H1 (cell line): ENCODE measurements around the gene NOL4L. TPM values are rescaled to one million over a fixed set of nuclear protein-coding genes. Genes with fewer than 3 reads are reported as not detected.

Experiments
- CTCF ChIA-PET: fragments of 300-600 bp; sonication (Branson Sonifier 250); formaldehyde crosslinking; loops from one replicate; lab custom pipeline; 2021; ENCODE audit not compliant: partially characterized antibody; lab: Charles Lee
- POLR2A ChIA-PET: fragments of 300-600 bp; sonication (Branson Sonifier 250); formaldehyde crosslinking; loops from one replicate; lab custom pipeline; 2021; ENCODE audit warnings: inconsistent platforms; ENCODE audit not compliant: partially characterized antibody; lab: Charles Lee
- DNase-seq, 2 experiments: peaks; one replicate each; pipeline versions ENCODE4 v3.0.0 to v3.0.0-alpha.2; 2010 to 2022; ENCODE audit warnings: low spot score in 2 of 2, low read depth in 1 of 2, mixed read lengths in 1 of 2
- FAIRE-seq: peaks from 2 replicates; lab custom pipeline; 2011; peaks lifted over from hg19 to GRCh38; lab: Jason Lieb, UNC
- H2AFZ ChIP-seq: 2 replicates; pipeline ENCODE4 v1.8.1; 2012; ENCODE audit warnings: low read length, inconsistent platforms
- H2AK5ac ChIP-seq: 2 replicates; pipeline ENCODE4 v1.6.1; 2013; ENCODE audit warnings: low read depth, low read length
- H2BK120ac ChIP-seq: replicated peaks from 2 replicates; pipeline ENCODE3; 2013; ENCODE audit warnings: low read depth, low read length, inconsistent platforms
- H2BK12ac ChIP-seq: 2 replicates; pipeline ENCODE4 v1.6.1; 2013; ENCODE audit warnings: low read depth, low read length
- H2BK15ac ChIP-seq: 2 replicates; pipeline ENCODE4 v1.6.1; 2013; ENCODE audit warnings: low read length
- H2BK20ac ChIP-seq: 2 replicates; pipeline ENCODE4 v1.6.1; 2013; ENCODE audit warnings: low read length
- H2BK5ac ChIP-seq: 2 replicates; pipeline ENCODE4 v1.6.1; 2013; ENCODE audit warnings: low read depth, low read length
- H3K14ac ChIP-seq: 2 replicates; pipeline ENCODE4 v1.6.1; 2013; ENCODE audit warnings: inconsistent platforms; ENCODE audit not compliant: insufficient read length
- H3K18ac ChIP-seq: 2 replicates; pipeline ENCODE4 v1.6.1; 2013; ENCODE audit warnings: low read length; ENCODE audit errors: extremely low read depth
- H3K23ac ChIP-seq: 2 replicates; pipeline ENCODE4 v1.6.1; 2013; ENCODE audit warnings: inconsistent platforms; ENCODE audit not compliant: insufficient read length
- H3K23me2 ChIP-seq: 2 replicates; pipeline ENCODE4 v1.6.1; 2013; ENCODE audit warnings: low read depth, low read length
- H3K27ac ChIP-seq: 2 replicates; pipeline ENCODE4 v1.6.1; 2011; ENCODE audit warnings: low read depth, low read length, inconsistent platforms
- H3K27me3 ChIP-seq, 4 experiments: replicated peaks in 1 of 4; 1 replicate in 1 of 4; 2 replicates in 3 of 4; pipeline versions ENCODE4 v1.6.1 to v1.8.1; 2011 to 2013; ENCODE audit warnings: low read length in 3 of 4, mild to moderate bottlenecking in 3 of 4, inconsistent platforms in 2 of 4, mixed read lengths in 2 of 4, moderate library complexity in 1 of 4; ENCODE audit not compliant: control insufficient read depth in 3 of 4, insufficient read depth in 3 of 4; ENCODE audit errors: extremely low read depth in 1 of 4
- H3K36me3 ChIP-seq, 4 experiments: 2 replicates each; pipeline versions ENCODE4 v1.6.1 to v1.8.1; 2011 to 2013; ENCODE audit warnings: mild to moderate bottlenecking in 4 of 4, low read length in 3 of 4, moderate library complexity in 2 of 4, control low read depth in 1 of 4, inconsistent platforms in 1 of 4; ENCODE audit not compliant: insufficient read depth in 4 of 4, control insufficient read depth in 2 of 4
- H3K4ac ChIP-seq: replicated peaks from 2 replicates; pipeline ENCODE3; 2013; ENCODE audit warnings: low read length, low read depth, mixed read lengths, inconsistent platforms; ENCODE audit not compliant: insufficient read length
- H3K4me1 ChIP-seq, 4 experiments: replicated peaks in 1 of 4; 1 replicate in 1 of 4; 2 replicates in 3 of 4; pipeline versions ENCODE4 v1.6.1 to v1.8.1; 2011 to 2013; ENCODE audit warnings: low read length in 3 of 4, inconsistent platforms in 2 of 4, mixed read lengths in 1 of 4; ENCODE audit not compliant: insufficient read depth in 4 of 4, control insufficient read depth in 3 of 4
- H3K4me2 ChIP-seq, 2 experiments: 2 replicates each; pipeline versions ENCODE4 v1.6.1 to v1.8.1; 2011 to 2013; ENCODE audit warnings: low read depth in 2 of 2, low read length in 2 of 2, control low read depth in 1 of 2, inconsistent platforms in 1 of 2, mild to moderate bottlenecking in 1 of 2; ENCODE audit not compliant: insufficient read depth in 1 of 2
- H3K4me3 ChIP-seq, 4 experiments: fragments of 200-600, 300-600 bp in 1 of 4; sonication (generic), shearing (Covaris generic), sonication (Bioruptor Twin) in 1 of 4; 2 replicates each; pipeline versions ENCODE4 v1.5.1 to v1.8.1; 2011 to 2016; ENCODE audit warnings: low read length in 4 of 4, low read depth in 3 of 4, control low read depth in 2 of 4, inconsistent platforms in 2 of 4, mild to moderate bottlenecking in 2 of 4, mixed read lengths in 1 of 4, moderate library complexity in 1 of 4; ENCODE audit not compliant: insufficient read depth in 2 of 4; ENCODE audit errors: extremely low read depth in 1 of 4
- H3K56ac ChIP-seq: replicated peaks from 2 replicates; pipeline ENCODE3; 2013; ENCODE audit warnings: low read depth, mild to moderate bottlenecking, mixed read lengths, low read length, inconsistent platforms; ENCODE audit not compliant: insufficient read length
- H3K79me1 ChIP-seq: 2 replicates; pipeline ENCODE4 v1.6.1; 2013; ENCODE audit warnings: low read depth, low read length, control low read depth
- H3K79me2 ChIP-seq, 2 experiments: 2 replicates each; pipeline versions ENCODE4 v1.6.1 to v1.8.1; 2012 to 2013; ENCODE audit warnings: low read length in 2 of 2, mild to moderate bottlenecking in 2 of 2, inconsistent platforms in 1 of 2; ENCODE audit not compliant: insufficient read depth in 2 of 2, control insufficient read depth in 1 of 2
- H3K9ac ChIP-seq, 4 experiments: replicated peaks in 1 of 4; 1 replicate in 1 of 4; 2 replicates in 3 of 4; pipeline versions ENCODE4 v1.6.1 to v1.8.1; 2011 to 2013; ENCODE audit warnings: low read depth in 3 of 4, low read length in 3 of 4, control low read depth in 2 of 4, mild to moderate bottlenecking in 2 of 4, moderate library complexity in 2 of 4, inconsistent platforms in 1 of 4; ENCODE audit errors: extremely low read depth in 1 of 4
- H3K9me3 ChIP-seq, 2 experiments: 2 replicates each; pipeline versions ENCODE4 v1.6.1 to v1.8.1; 2012 to 2013; ENCODE audit warnings: mild to moderate bottlenecking in 2 of 2, moderate library complexity in 2 of 2, control low read depth in 1 of 2, inconsistent platforms in 1 of 2, low read depth in 1 of 2, low read length in 1 of 2, mixed read lengths in 1 of 2; ENCODE audit not compliant: insufficient read depth in 2 of 2
- H4K20me1 ChIP-seq, 2 experiments: replicated peaks in 1 of 2; 2 replicates each; pipeline versions ENCODE3 to v1.8.1; 2011 to 2013; ENCODE audit warnings: inconsistent platforms in 2 of 2, low read length in 2 of 2, mild to moderate bottlenecking in 1 of 2; ENCODE audit not compliant: insufficient read depth in 2 of 2, control insufficient read depth in 1 of 2
- H4K5ac ChIP-seq: 2 replicates; pipeline ENCODE4 v1.6.1; 2013; ENCODE audit warnings: low read length, low read depth, mixed read lengths, inconsistent platforms; ENCODE audit not compliant: insufficient read length
- H4K8ac ChIP-seq: 2 replicates; pipeline ENCODE4 v1.8.0; 2013; ENCODE audit warnings: mild to moderate bottlenecking, moderate library complexity, low read length, inconsistent platforms; ENCODE audit not compliant: insufficient read depth; ENCODE audit errors: extremely low read depth
- H4K91ac ChIP-seq: replicated peaks from 2 replicates; pipeline ENCODE3; 2013; ENCODE audit warnings: low read length, mixed read lengths, inconsistent platforms; ENCODE audit not compliant: insufficient read length
- NANOG ChIP-seq: IDR thresholded peaks from 2 replicates; pipeline ENCODE4 v1.6.1; 2011; ENCODE audit warnings: low read length, low read depth, mild to moderate bottlenecking, inconsistent platforms; ENCODE audit not compliant: insufficient read depth, poor library complexity, severe bottlenecking
- POLR2A ChIP-seq, 2 experiments: IDR thresholded peaks; 1 replicate in 1 of 2; 2 replicates in 1 of 2; pipeline ENCODE4 v1.6.1; 2011; ENCODE audit warnings: low read depth in 2 of 2, low read length in 2 of 2, mild to moderate bottlenecking in 2 of 2; ENCODE audit errors: control extremely low read depth in 1 of 2
- whole genome bisulfite sequencing, 2 experiments: shearing (Covaris generic) in 1 of 2; methylation state at CpG; one replicate each; pipeline versions ENCODE4 v1.1.6 to v1.1.7; 2013 to 2015; ENCODE audit warnings: low lambda C conversion rate in 2 of 2, mixed read lengths in 2 of 2, inconsistent platforms in 1 of 2, low coverage in 1 of 2, missing lambda C conversion rate in 1 of 2; ENCODE audit not compliant: insufficient replicate concordance in 2 of 2, insufficient coverage in 1 of 2, insufficient read length in 1 of 2; ENCODE audit errors: extremely low coverage in 1 of 2, missing lambda C conversion rate in 1 of 2; 5-methylcytosine and 5-hydroxymethylcytosine counted together
- polyA plus RNA-seq, 7 experiments: library from polyadenylated mRNA; depleted of rRNA in 3 of 7; stranded (reverse) in 5 of 7; unstranded in 2 of 7; fragments of >200 nt in 5 of 7; fragments of 200-250 nt in 2 of 7; gene quantifications; 1 replicate in 5 of 7; 2 replicates in 1 of 7; 4 replicates in 1 of 7; pipeline versions ENCODE4 v1.2.1 to v1.2.3, GENCODE V29; 2011 to 2013; ENCODE audit warnings: missing spikeins in 2 of 7, mixed read lengths in 2 of 7
- total RNA-seq: library from RNA; stranded (reverse); fragmentation: NEBNext Ultra II Directional; extraction: Animal tissue kit (Norgen Biotek cat#: 25700); gene quantifications from 2 replicates; pipeline ENCODE4 v1.2.1, GENCODE V29; 2021

The NOL4L gene
- total and polyA plus RNA-seq, 2 of the 8 experiments (the other 6 are each of a cell fraction or from before 2014, with no cell fraction given) = 15.3 to 23.7 TPM

DNA sequence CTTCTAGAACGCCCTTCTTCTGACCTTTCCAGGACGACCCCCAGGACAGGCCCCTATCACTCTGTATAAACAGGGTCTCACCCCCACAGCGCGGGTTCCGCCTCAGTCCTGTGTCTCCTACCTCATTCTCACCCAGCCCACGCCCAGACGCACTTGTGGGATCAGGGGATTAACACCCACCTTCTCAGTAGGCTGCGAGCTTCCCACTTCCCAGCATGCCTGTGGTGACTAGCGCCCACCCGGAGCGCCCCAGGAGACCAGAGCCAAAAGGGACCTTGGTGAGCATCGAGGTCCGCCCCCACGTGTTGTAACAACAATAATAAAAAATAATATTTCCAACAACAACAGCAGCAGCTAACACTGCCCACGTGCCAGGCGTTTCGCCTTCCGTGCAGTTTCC is 40.9 kb upstream of the NOL4L start:
- TF ChIP-seq NANOG (no peak), POLR2A (IDR thresholded peaks at IDR 0.05; ENCODE audit: control extremely low read depth in 1 of 2, low read depth in 2 of 2, low read length in 2 of 2) (no peak)
- Histone ChIP-seq H3K9ac (no peak overlapping the region), H2BK15ac (no peak overlapping the region), H2BK120ac (no peak overlapping the region), H3K79me2 (no peaks in the 10 kb centered on the region), H4K8ac (peak overlapping the region; percentile 22; the same call in 1 of the 2 replicates), H3K27me3 (no peaks in the 10 kb centered on the region; a peak in 1 of 7 replicates), H3K9me3 (no peaks in the 10 kb centered on the region), H3K23ac (no peak overlapping the region), H4K5ac (no peak overlapping the region), H2BK12ac (no peak overlapping the region), H3K4ac (no peak overlapping the region), H4K91ac (no peak overlapping the region), H3K4me1 (peaks cover 0 to 11% (median 9%) of the 10 kb centered on the region in 4 experiments; a peak in 6 of 7 replicates), H3K14ac (no peak overlapping the region), H3K18ac (no peak overlapping the region), H2AK5ac (no peak overlapping the region), H3K4me3 (no peak overlapping the region), H3K4me2 (no peak overlapping the region), H3K27ac (no peak overlapping the region), H3K79me1 (no peaks in the 10 kb centered on the region), H3K56ac (no peak overlapping the region), H2BK20ac (no peak overlapping the region), H3K36me3 (no peaks in the 10 kb centered on the region), H4K20me1 (peaks cover 0 to 2% of the 10 kb centered on the region in 2 experiments), H3K23me2 (no peaks in the 10 kb centered on the region; the same call in 1 of the 2 replicates), H2AFZ (no peak overlapping the region), H2BK5ac (no peak overlapping the region)
- FAIRE-seq (no peak), DNase-seq (no peak)
- ChIA-PET CTCF (interaction anchor here (0.8 to 4.3 kb wide), 6 partner anchors 9 to 160 kb away, joined by 3 to 31 read pairs (median 3); no protein-coding TSS in a partner anchor), POLR2A (no interaction called here)
- WGBS, 2 experiments = 90% methylated on average over 18 of the region's 18 CpGs; no CpG with 5 or more reads in 1 of the 2 experiments
